ENCODE data around the gene OGFR.

Gene OGFR

GRCh38 chr20:62827311-62828038 lies 22.8 kb downstream of the OGFR start:
- no peak for DNase-seq

GRCh38 chr20:62828051-62828450 lies 23.4 kb downstream of the OGFR start:
- DNase-seq, result no peak

GRCh38 chr20:62828511-62829230 lies 24.0 kb downstream of the OGFR start:
- DNase-seq, result no peak

GRCh38 chr20:62829231-62830230 lies 24.9 kb downstream of the OGFR start:
- no peak for DNase-seq

- no peak for DNase-seq
These were observed 25.6 kb downstream of the OGFR start for GRCh38 chr20:62830251-62830650.

GRCh38 chr20:62830821-62831220 lies 26.2 kb downstream of the OGFR start:
- no peak for DNase-seq

GRCh38 chr20:62831361-62831788 lies 26.7 kb downstream of the OGFR start:
- no peak for DNase-seq

- no peak for DNase-seq
These were observed 27.2 kb downstream of the OGFR start for GRCh38 chr20:62831854-62832211.

GRCh38 chr20:62832212-62832922 lies 27.7 kb downstream of the OGFR start:
- DNase-seq, result no peak

GRCh38 chr20:62832951-62833391 lies 28.3 kb downstream of the OGFR start:
- DNase-seq, result no peak

- no peak for DNase-seq
These were observed 30.5 kb downstream of the OGFR start for GRCh38 chr20:62834967-62835730.

- DNase-seq, result no peak
These were observed 31.6 kb downstream of the OGFR start for GRCh38 chr20:62835931-62836861.

- no peak for DNase-seq
These were observed 32.4 kb downstream of the OGFR start for GRCh38 chr20:62836967-62837490.

GRCh38 chr20:62837790-62838127 lies 33.1 kb downstream of the OGFR start:
- no peak for DNase-seq

- DNase-seq, result no peak
These were observed 33.7 kb downstream of the OGFR start for GRCh38 chr20:62838128-62838891.

GRCh38 chr20:62839261-62839660 lies 34.6 kb downstream of the OGFR start:
- DNase-seq, result no peak

- no peak for DNase-seq
These were observed 35.2 kb downstream of the OGFR start for GRCh38 chr20:62839816-62840215.

- no peak for DNase-seq
These were observed 35.9 kb downstream of the OGFR start for GRCh38 chr20:62840244-62841197.

All from stimulated activated CD4-positive, alpha-beta T cell treated with anti-CD3 and anti-CD28 coated beads, Interleukin-4, amount 100 ng/mL, for 4 hours (primary cell).